Testis (tissue), 2 donors: ENCODE results near the gene PRKAG3.

Experiments used
- CTCF ChIP-seq, 3 experiments: fragments of 450-650 bp in 2 of 3; fragments of 200-600 bp in 1 of 3; sonication (generic) in 1 of 3; IDR thresholded peaks; one replicate each; pipeline ENCODE4 v1.5.1; 2016 to 2019; ENCODE audit warnings: antibody characterized with exemption in 3 of 3, mild to moderate bottlenecking in 2 of 3, moderate library complexity in 1 of 3
- POLR2A ChIP-seq: fragments of 450-650 bp; IDR thresholded peaks from one replicate; pipeline ENCODE4 v1.6.1; 2017; ENCODE audit warnings: antibody characterized with exemption, mild to moderate bottlenecking, moderate library complexity

DNA sequence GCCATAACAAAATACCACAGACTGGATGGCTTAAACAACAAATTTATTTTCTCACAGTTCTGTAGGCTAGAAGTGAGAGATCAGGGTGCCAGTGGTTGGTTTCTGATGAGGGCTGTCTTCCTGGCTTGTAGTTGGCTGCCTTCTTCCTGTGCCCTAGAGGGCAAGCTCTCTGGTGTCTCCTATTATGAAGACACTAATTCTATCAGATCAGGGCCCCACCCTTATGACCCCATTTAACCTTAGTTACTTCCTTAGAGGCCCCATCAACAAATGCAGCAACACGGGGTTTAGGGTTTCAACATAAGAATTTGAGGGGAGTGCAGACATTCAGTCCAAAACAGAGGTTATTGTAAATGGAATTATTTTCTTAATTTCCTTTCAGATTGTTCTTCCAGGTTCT, 26.8 kb downstream of the PRKAG3 start:
- TF ChIP-seq POLR2A = no peak
- TF ChIP-seq CTCF (IDR thresholded peaks at IDR 0.05) = no peak
